ENCODE results near the gene TAL1.

The TAL1 gene

GRCh38 chr1:47257224-47257623 lies 25.2 kb upstream of the TAL1 start:
- no peak for TF ChIP-seq CTCF (IDR thresholded peaks at IDR 0.05; ENCODE audit: low read depth, low read length)
- Histone ChIP-seq H3K9me3 (ENCODE audit: severe bottlenecking) (no peaks in the 10 kb centered on the region), H3K27ac (no peak overlapping the region), H3K4me3 (ENCODE audit: low read depth, low read length) (no peak overlapping the region), H3K27me3 (ENCODE audit: insufficient read depth, low read depth, severe bottlenecking) (no peaks in the 10 kb centered on the region), H3K36me3 (peaks cover 57% of the 10 kb centered on the region)
- no peak for DNase-seq

GRCh38 chr1:47252795-47253194 lies 20.8 kb upstream of the TAL1 start:
- TF ChIP-seq CTCF (IDR thresholded peaks at IDR 0.05; ENCODE audit: low read depth, low read length): no peak
- DNase-seq: no peak
- Histone ChIP-seq H3K27me3 (ENCODE audit: insufficient read depth, low read depth, severe bottlenecking) (no peaks in the 10 kb centered on the region), H3K36me3 (peaks cover 31% of the 10 kb centered on the region), H3K27ac (no peak overlapping the region), H3K4me3 (ENCODE audit: low read depth, low read length) (no peak overlapping the region), H3K9me3 (ENCODE audit: severe bottlenecking) (no peaks in the 10 kb centered on the region)

DNA sequence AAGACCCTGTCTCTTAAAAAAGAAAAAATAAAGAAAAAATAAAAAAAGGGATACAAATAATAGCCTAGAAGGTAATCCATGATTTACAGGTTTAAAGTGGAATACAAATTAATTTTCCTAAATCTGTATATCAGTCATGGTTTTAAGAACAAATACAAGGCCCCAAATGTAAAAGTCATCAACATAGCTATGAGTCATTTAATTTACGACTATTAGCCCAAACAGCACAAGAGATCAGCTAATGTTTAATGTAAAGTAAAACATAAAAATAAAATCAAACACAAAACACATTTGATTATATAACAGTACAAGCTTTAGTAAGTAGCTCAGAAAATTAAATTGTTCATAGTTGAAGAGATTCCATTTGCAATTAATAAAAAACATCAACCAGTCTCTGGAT lies 20.3 kb upstream of the TAL1 start:
- Histone ChIP-seq H3K4me3 (ENCODE audit: low read depth, low read length) (no peak overlapping the region), H3K27me3 (ENCODE audit: insufficient read depth, low read depth, severe bottlenecking) (no peaks in the 10 kb centered on the region), H3K27ac (no peak overlapping the region), H3K36me3 (peaks cover 26% of the 10 kb centered on the region), H3K9me3 (ENCODE audit: severe bottlenecking) (no peaks in the 10 kb centered on the region)
- no peak for TF ChIP-seq CTCF (IDR thresholded peaks at IDR 0.05; ENCODE audit: low read depth, low read length)
- DNase-seq: no peak

DNA sequence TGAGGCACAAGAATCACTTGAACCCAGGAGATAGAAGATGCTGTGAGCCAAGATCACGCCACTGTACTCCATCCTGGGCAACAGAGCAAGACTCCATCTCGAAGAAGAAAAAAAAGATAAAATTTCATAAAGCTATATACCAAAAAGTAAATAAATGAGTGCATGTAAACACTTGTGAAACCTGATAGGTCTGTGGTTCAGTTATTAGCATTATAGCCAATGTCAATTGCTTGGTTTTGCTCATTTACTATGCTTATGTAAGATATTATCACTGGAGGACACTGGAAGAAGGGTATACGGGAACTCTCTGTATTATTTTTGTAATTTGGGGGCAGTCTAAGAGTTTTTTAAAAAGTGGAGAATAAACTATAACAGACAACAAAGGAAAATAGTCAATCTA lies 17.7 kb upstream of the TAL1 start:
- H3K27me3 ChIP-seq (ENCODE audit: insufficient read depth, low read depth, severe bottlenecking): no peaks in the 10 kb centered on the region
- no peak overlapping the region for H3K4me3 ChIP-seq (ENCODE audit: low read depth, low read length)
- DNase-seq: no peak
- H3K36me3 ChIP-seq: peaks cover 8% of the 10 kb centered on the region
- no peaks in the 10 kb centered on the region for H3K9me3 ChIP-seq (ENCODE audit: severe bottlenecking)
- TF ChIP-seq CTCF (IDR thresholded peaks at IDR 0.05; ENCODE audit: low read depth, low read length): no peak
- H3K27ac ChIP-seq: no peak overlapping the region

- Histone ChIP-seq H3K27ac (no peak overlapping the region), H3K4me3 (ENCODE audit: low read depth, low read length) (no peak overlapping the region), H3K27me3 (ENCODE audit: insufficient read depth, low read depth, severe bottlenecking) (peaks cover 2% of the 10 kb centered on the region), H3K36me3 (no peaks in the 10 kb centered on the region), H3K9me3 (ENCODE audit: severe bottlenecking) (no peaks in the 10 kb centered on the region)
- DNase-seq: no peak
- no peak for TF ChIP-seq CTCF (IDR thresholded peaks at IDR 0.05; ENCODE audit: low read depth, low read length)
Observed at GRCh38 chr1:47244339-47244862, 12.4 kb upstream of the TAL1 start.

DNA sequence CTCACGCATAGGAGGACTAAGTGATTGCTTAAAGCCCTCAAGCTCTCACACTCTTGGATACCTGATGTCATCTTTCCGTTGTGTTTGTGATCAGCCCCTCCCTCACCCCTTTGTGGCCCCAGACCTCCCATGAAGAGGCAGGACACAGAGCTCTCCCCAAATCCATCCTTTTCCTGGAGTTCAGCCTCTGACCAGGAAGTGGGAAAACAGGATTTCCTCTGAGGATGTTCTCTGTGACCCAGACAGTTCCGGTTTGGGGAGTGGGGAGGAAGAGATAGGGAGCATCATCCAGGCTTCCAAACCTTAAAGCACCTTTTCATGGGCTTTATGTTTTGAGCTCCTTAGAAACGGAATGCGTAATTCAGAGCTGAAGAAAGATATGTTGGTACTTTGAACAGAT lies 11.9 kb upstream of the TAL1 start:
- no peak for DNase-seq
- no peak overlapping the region for H3K4me3 ChIP-seq (ENCODE audit: low read depth, low read length)
- H3K27ac ChIP-seq: no peak overlapping the region
- peaks cover 5% of the 10 kb centered on the region for H3K27me3 ChIP-seq (ENCODE audit: insufficient read depth, low read depth, severe bottlenecking)
- H3K9me3 ChIP-seq (ENCODE audit: severe bottlenecking): no peaks in the 10 kb centered on the region
- TF ChIP-seq CTCF (IDR thresholded peaks at IDR 0.05; ENCODE audit: low read depth, low read length): no peak
- H3K36me3 ChIP-seq: no peaks in the 10 kb centered on the region

All from WERI-Rb-1 (cell line).